Adrenal gland (tissue), 12 donors: ENCODE data around the gene ACBD6. TPM values are rescaled to one million over a fixed set of nuclear protein-coding genes. Genes with fewer than 3 reads are reported as not detected.
"Not testable (repeated sequence)": the region's sequence is repeated elsewhere in the genome, so short reads cannot be mapped to it uniquely, and the experiment has no call there.

ENCODE experiments used
- DNase-seq, 7 donors: peaks; one replicate each; pipeline ENCODE4 v3.0.0-alpha.2; 2019 to 2020
- H3K27ac ChIP-seq, 5 donors: fragments of 200-600 bp; sonication (generic) in 4 of 5; 1 replicate in 3 of 5; 2 replicates in 2 of 5; pipeline versions ENCODE4 v1.5.1 to v1.8.0; 2016 to 2020; ENCODE audit warnings: mild to moderate bottlenecking in 1 of 5
- H3K27me3 ChIP-seq: fragments of 200-600 bp; 2 replicates; pipeline ENCODE4 v1.8.0; 2021
- H3K36me3 ChIP-seq, 2 donors: fragments of 200-600 bp; replicated peaks in 1 of 2; 1 replicate in 1 of 2; 2 replicates in 1 of 2; pipeline versions ENCODE4 v1.5.1 to v1.8.0; 2018 to 2022
- H3K4me1 ChIP-seq, 2 donors: fragments of 200-600 bp; replicated peaks in 1 of 2; 1 replicate in 1 of 2; 2 replicates in 1 of 2; pipeline versions ENCODE4 v1.5.1 to v1.8.0; 2018 to 2021
- H3K4me3 ChIP-seq, 4 donors: fragments of 200-600 bp; sonication (generic) in 3 of 4; one replicate each; pipeline ENCODE4 v1.5.1; 2016 to 2018
- H3K9me3 ChIP-seq, 3 donors: fragments of 200-600 bp; sonication (generic) in 1 of 3; replicated peaks in 1 of 3; 1 replicate in 2 of 3; 2 replicates in 1 of 3; pipeline versions ENCODE4 v1.5.1 to v1.8.0; 2016 to 2021
- CTCF ChIP-seq, 6 experiments: fragments of 450-650 bp in 4 of 6; fragments of 200-600 bp in 2 of 6; sonication (generic) in 1 of 6; IDR thresholded peaks; 1 replicate in 5 of 6; 2 replicates in 1 of 6; pipeline versions ENCODE4 v1.5.1 to v1.8.0; 2016 to 2021; ENCODE audit warnings: antibody characterized with exemption in 6 of 6, mild to moderate bottlenecking in 2 of 6, moderate library complexity in 1 of 6
- POLR2A ChIP-seq, 2 donors: fragments of 450-650 bp; IDR thresholded peaks; one replicate each; pipeline ENCODE4 v1.6.1; 2017; ENCODE audit warnings: antibody characterized with exemption in 2 of 2, mild to moderate bottlenecking in 2 of 2, moderate library complexity in 1 of 2
- WGBS, 4 donors: extraction: QIAGEN DNeasy Blood & Tissue Kit in 2 of 4; methylation state at CpG; one replicate each; pipeline versions ENCODE4 v1.1.5 to v1.1.7; 2013 to 2017; 5-methylcytosine and 5-hydroxymethylcytosine counted together
- intact Hi-C, 2 donors: fragments of 100-400 bp; cut with DNase I; formaldehyde crosslinking; loops; one replicate each; pipeline versions ENCODE4 v1.14.1 to v1.15.0; 2022 to 2023
- polyA plus RNA-seq, 3 donors: library from polyadenylated mRNA; stranded (reverse); fragments of 200-250 nt in 2 of 3; fragments of 350-450 nt in 1 of 3; fragmentation: Illumina TruSeq in 1 of 3; extraction: RNeasy Lipid Tissue Mini Kit (QIAGEN cat#74804) in 1 of 3; gene quantifications; one replicate each; pipeline ENCODE4 v1.2.3, GENCODE V29; 2013 to 2014
- total RNA-seq, 9 donors: library from RNA; depleted of rRNA in 4 of 9; stranded (reverse); fragments of >200 nt in 4 of 9; fragments of 120-200 nt in 1 of 9; fragmentation: NEBNext Ultra II Directional in 1 of 9; extraction: Animal tissue kit (Norgen Biotek cat#: 25700) in 1 of 9; gene quantifications; one replicate each; pipeline versions ENCODE4 v1.1.0 to v1.2.4, GENCODE V29; 2013 to 2023
- donor health status: healthy with polysubstance abuse.
- donor health status: Bipolar disorder and iron deficiency.
- donor health status: DM: yes; HTN: yes; CAD: no.
- donor health status: DM: no; HTN: no; CAD: no.
- donor health status: DM: no; HTN: no; CAD: no.
- donor health status: DM: yes; HTN: yes; CAD: no.

ACBD6 gene
- total and polyA plus RNA-seq, 12 donors: 28.7 to 75.1 (median 36.6) TPM

GRCh38 chr1:180482425-180483275, 19.7 kb downstream of the ACBD6 start:
- H3K4me3 ChIP-seq: peak overlapping the region in 1 of 4 donors; percentile 10
- TF ChIP-seq CTCF (IDR thresholded peaks at IDR 0.05) (peak; percentile 45 to 75 (median 68)), POLR2A (IDR thresholded peaks at IDR 0.05) (no peak)
- peaks cover 0 to 7% of the 10 kb centered on the region in 2 donors for H3K4me1 ChIP-seq
- WGBS, 4 donors: 23 to 25% (median 24%) methylated on average over 10 of the region's 10 CpGs
- H3K27ac ChIP-seq: no peak overlapping the region
- no peaks in the 10 kb centered on the region for H3K27me3 ChIP-seq
- peak in 1 of 7 donors; percentile 34 for DNase-seq
- intact Hi-C loops: no loop called here
- no peaks in the 10 kb centered on the region for H3K9me3 ChIP-seq
- no peaks in the 10 kb centered on the region for H3K36me3 ChIP-seq

GRCh38 chr1:180470031-180470430, 32.3 kb downstream of the ACBD6 start:
- Histone ChIP-seq H3K4me3 (no peak overlapping the region), H3K27me3 (no peaks in the 10 kb centered on the region), H3K4me1 (no peaks in the 10 kb centered on the region), H3K36me3 (no peaks in the 10 kb centered on the region), H3K27ac (no peak overlapping the region), H3K9me3 (no peaks in the 10 kb centered on the region)
- TF ChIP-seq POLR2A (IDR thresholded peaks at IDR 0.05) (no peak), CTCF (IDR thresholded peaks at IDR 0.05) (no peak)
- WGBS, 4 donors: 93 to 100% (median 98%) methylated on average over 1 of the region's 1 CpG
- DNase-seq: no peak
- intact Hi-C loops: loop anchor here (5.0 to 10.0 kb wide), 3 partner anchors 215 to 283 kb away; no protein-coding TSS in a partner anchor

GRCh38 chr1:180468311-180468710, 34.1 kb downstream of the ACBD6 start:
- 93 to 98% (median 95%) methylated on average over 5 of the region's 5 CpGs for WGBS, 4 donors
- intact Hi-C loops: no loop called here

GRCh38 chr1:180462102-180462501, 40.3 kb downstream of the ACBD6 start:
- no peak for DNase-seq
- Histone ChIP-seq H3K27ac (no peak overlapping the region), H3K4me3 (no peak overlapping the region), H3K27me3 (no peaks in the 10 kb centered on the region), H3K4me1 (no peaks in the 10 kb centered on the region), H3K9me3 (no peaks in the 10 kb centered on the region), H3K36me3 (no peaks in the 10 kb centered on the region)
- TF ChIP-seq POLR2A (IDR thresholded peaks at IDR 0.05) (no peak), CTCF (IDR thresholded peaks at IDR 0.05) (no peak)
- 83 to 98% (median 85%) methylated on average over 3 of the region's 3 CpGs for WGBS, 4 donors
- intact Hi-C loops: no loop called here

More at GRCh38 chr1:180468311-180468710, 34.1 kb downstream of the ACBD6 start:
- no peaks in the 10 kb centered on the region for H3K36me3 ChIP-seq
- no peak overlapping the region for H3K4me3 ChIP-seq
- H3K9me3 ChIP-seq: no peaks in the 10 kb centered on the region
- H3K27ac ChIP-seq: no peak overlapping the region
- no peaks in the 10 kb centered on the region for H3K27me3 ChIP-seq
- TF ChIP-seq CTCF (IDR thresholded peaks at IDR 0.05) (no peak), POLR2A (IDR thresholded peaks at IDR 0.05) (no peak)
- no peaks in the 10 kb centered on the region for H3K4me1 ChIP-seq
- DNase-seq: no peak

- H3K36me3 ChIP-seq, H3K4me3 ChIP-seq, H3K27ac ChIP-seq, DNase-seq, H3K9me3 ChIP-seq, H3K4me1 ChIP-seq, intact Hi-C loops, H3K27me3 ChIP-seq: not testable (repeated sequence)
- WGBS, 4 donors: 95 to 99% (median 97%) methylated on average over 4 of the region's 4 CpGs
Observed at GRCh38 chr1:180461682-180462081, 40.7 kb downstream of the ACBD6 start.
